ENCODE results near the gene SLCO3A1.

Gene SLCO3A1

DNA sequence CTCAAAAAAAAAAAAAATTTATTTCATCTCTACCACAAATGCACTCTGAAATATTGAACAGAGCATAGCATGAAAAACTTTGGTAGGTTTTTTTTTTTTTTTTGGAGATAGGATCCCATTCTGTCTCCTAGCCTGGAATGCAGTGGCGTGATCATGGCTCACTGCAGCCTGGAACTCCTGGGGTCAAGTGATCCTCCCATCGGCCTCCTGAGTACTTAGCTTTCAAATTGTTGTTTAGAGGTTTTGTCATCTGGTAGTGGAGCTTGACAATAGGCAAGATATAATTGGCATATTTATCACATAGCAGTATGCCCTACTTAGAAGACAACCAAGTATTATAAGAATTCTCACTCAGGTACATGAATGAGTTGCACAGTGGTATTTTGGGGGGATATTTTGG lies 306.0 kb downstream of the SLCO3A1 start:
- H3K9me3 ChIP-seq (ENCODE audit: control insufficient read depth in 1 of 2, low read length in 2 of 2): no peaks in the 10 kb centered on the region

DNA sequence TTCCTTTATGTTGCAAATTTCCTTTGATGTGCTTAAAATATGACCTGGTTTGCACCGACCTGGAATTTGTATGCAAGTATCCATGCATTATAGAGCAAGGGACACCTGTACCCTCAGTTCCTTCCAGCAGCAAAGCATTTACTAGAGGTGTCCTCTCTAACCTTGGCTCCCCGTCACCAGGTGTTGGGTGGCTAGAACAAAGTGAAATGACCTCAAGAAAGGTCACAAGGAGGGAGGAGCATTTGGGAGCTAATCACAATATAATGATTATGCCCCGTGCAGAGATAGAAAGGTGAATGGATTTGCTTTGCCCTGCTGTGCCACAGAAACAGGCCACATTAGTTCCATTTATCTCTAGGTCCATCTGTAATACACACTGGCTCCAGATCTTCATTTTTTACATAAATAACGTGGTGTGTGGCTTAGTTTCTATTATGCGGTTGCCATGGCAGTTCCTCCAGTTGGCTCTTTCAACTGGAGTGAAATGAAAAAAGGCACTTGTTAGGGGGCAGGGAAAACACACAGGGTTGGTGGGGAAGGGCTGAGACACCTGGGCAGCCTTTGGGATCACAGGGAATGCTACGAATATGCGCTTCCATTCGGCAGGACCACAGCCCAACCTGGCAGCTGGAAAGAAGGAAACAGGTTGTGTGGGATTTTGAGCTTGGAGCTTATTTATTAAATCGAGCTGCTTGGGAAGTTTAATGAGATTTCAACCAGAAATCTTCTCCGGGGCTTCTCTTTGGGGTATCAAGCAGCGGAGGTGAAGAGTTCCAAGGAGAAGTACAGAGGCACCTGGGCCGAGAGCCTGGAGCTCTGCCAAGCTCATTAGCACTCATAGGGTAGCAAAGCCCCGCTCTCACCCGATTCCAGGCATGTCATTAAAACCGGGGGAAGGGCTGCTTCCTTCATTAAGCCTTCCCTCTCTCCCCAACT lies 306.7 kb downstream of the SLCO3A1 start:
- H3K4me1 ChIP-seq (ENCODE audit: control insufficient read depth in 1 of 2, insufficient read depth in 2 of 2, low read length in 2 of 2): peaks cover 10 to 23% of the 10 kb centered on the region in 2 donors
- no peaks in the 10 kb centered on the region for H3K36me3 ChIP-seq (ENCODE audit: control insufficient read depth in 1 of 2, insufficient read depth in 2 of 2, low read length in 2 of 2)
- no peak overlapping the region for H3K9ac ChIP-seq (ENCODE audit: low read depth in 1 of 2, low read length in 2 of 2)
- no peaks in the 10 kb centered on the region for H3K9me3 ChIP-seq (ENCODE audit: control insufficient read depth in 1 of 2, low read length in 2 of 2)
- H3K27me3 ChIP-seq (ENCODE audit: control insufficient read depth in 1 of 2, insufficient read depth in 2 of 2, low read length in 2 of 2): no peaks in the 10 kb centered on the region
- no peak overlapping the region for H3K27ac ChIP-seq (ENCODE audit: low read depth, low read length)
- no peak overlapping the region for H3K4me3 ChIP-seq (ENCODE audit: low read depth in 1 of 2, low read length in 2 of 2)

More for the DNA sequence above, 306.0 kb downstream of the SLCO3A1 start:
- no peak overlapping the region for H3K4me3 ChIP-seq (ENCODE audit: low read depth in 1 of 2, low read length in 2 of 2)
- H3K27me3 ChIP-seq (ENCODE audit: control insufficient read depth in 1 of 2, insufficient read depth in 2 of 2, low read length in 2 of 2): no peaks in the 10 kb centered on the region
- H3K27ac ChIP-seq (ENCODE audit: low read depth, low read length): no peak overlapping the region
- no peak overlapping the region for H3K9ac ChIP-seq (ENCODE audit: low read depth in 1 of 2, low read length in 2 of 2)
- H3K36me3 ChIP-seq (ENCODE audit: control insufficient read depth in 1 of 2, insufficient read depth in 2 of 2, low read length in 2 of 2): peaks cover 0 to 2% of the 10 kb centered on the region in 2 donors
- peaks cover 3 to 16% of the 10 kb centered on the region in 2 donors for H3K4me1 ChIP-seq (ENCODE audit: control insufficient read depth in 1 of 2, insufficient read depth in 2 of 2, low read length in 2 of 2)

DNA sequence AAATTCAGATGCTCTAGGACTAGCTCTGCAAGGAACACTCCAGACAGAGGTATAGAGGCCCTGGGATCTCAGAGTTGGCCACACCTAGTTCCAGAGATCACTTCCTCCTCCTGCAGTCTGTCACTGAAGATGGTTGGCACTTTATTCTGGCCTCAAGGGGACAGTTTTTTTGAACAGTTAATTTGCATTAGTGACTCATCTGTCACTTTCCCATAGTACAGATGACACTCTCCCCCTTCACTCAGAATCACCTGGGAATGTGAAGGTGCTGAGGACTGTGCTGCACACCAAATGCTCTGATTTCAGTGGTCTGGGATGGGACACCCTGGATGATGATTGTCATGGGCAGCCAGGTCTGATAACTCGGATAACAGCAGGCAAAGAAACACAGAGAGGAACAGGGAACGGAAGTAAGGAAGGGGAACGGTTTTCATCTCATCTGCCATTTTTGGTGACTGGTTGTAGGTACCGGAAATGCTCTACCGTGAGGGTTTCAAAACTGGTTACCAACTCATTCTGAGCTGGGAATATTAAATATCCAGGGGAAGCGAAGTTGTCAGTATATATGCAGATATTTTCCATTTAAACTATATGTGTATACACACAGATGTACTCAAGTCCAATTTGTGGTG lies 307.6 kb downstream of the SLCO3A1 start:
- Histone ChIP-seq H3K9ac (ENCODE audit: low read depth in 1 of 2, low read length in 2 of 2) (no peak overlapping the region), H3K4me1 (ENCODE audit: control insufficient read depth in 1 of 2, insufficient read depth in 2 of 2, low read length in 2 of 2) (peaks cover 11 to 25% of the 10 kb centered on the region in 2 donors), H3K4me3 (ENCODE audit: low read depth in 1 of 2, low read length in 2 of 2) (no peak overlapping the region), H3K9me3 (ENCODE audit: control insufficient read depth in 1 of 2, low read length in 2 of 2) (no peaks in the 10 kb centered on the region), H3K27me3 (ENCODE audit: control insufficient read depth in 1 of 2, insufficient read depth in 2 of 2, low read length in 2 of 2) (no peaks in the 10 kb centered on the region), H3K27ac (ENCODE audit: low read depth, low read length) (no peak overlapping the region), H3K36me3 (ENCODE audit: control insufficient read depth in 1 of 2, insufficient read depth in 2 of 2, low read length in 2 of 2) (no peaks in the 10 kb centered on the region)

DNA sequence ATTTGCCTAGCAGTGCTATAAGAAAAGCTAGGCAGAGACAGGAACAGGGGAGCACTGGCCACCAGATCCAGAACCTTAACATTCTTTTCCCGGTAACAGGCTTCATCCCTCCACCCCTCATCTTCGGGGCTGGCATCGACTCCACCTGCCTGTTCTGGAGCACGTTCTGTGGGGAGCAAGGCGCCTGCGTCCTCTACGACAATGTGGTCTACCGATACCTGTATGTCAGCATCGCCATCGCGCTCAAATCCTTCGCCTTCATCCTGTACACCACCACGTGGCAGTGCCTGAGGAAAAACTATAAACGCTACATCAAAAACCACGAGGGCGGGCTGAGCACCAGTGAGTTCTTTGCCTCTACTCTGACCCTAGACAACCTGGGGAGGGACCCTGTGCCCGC lies 309.1 kb downstream of the SLCO3A1 start:
- no peak overlapping the region for H3K27ac ChIP-seq (ENCODE audit: low read depth, low read length)
- no peak overlapping the region for H3K4me3 ChIP-seq (ENCODE audit: low read depth in 1 of 2, low read length in 2 of 2)
- peaks cover 19 to 40% of the 10 kb centered on the region in 2 donors for H3K4me1 ChIP-seq (ENCODE audit: control insufficient read depth in 1 of 2, insufficient read depth in 2 of 2, low read length in 2 of 2)
- no peak overlapping the region for H3K9ac ChIP-seq (ENCODE audit: low read depth in 1 of 2, low read length in 2 of 2)
- no peaks in the 10 kb centered on the region for H3K27me3 ChIP-seq (ENCODE audit: control insufficient read depth in 1 of 2, insufficient read depth in 2 of 2, low read length in 2 of 2)
- no peaks in the 10 kb centered on the region for H3K36me3 ChIP-seq (ENCODE audit: control insufficient read depth in 1 of 2, insufficient read depth in 2 of 2, low read length in 2 of 2)
- no peaks in the 10 kb centered on the region for H3K9me3 ChIP-seq (ENCODE audit: control insufficient read depth in 1 of 2, low read length in 2 of 2)

DNA sequence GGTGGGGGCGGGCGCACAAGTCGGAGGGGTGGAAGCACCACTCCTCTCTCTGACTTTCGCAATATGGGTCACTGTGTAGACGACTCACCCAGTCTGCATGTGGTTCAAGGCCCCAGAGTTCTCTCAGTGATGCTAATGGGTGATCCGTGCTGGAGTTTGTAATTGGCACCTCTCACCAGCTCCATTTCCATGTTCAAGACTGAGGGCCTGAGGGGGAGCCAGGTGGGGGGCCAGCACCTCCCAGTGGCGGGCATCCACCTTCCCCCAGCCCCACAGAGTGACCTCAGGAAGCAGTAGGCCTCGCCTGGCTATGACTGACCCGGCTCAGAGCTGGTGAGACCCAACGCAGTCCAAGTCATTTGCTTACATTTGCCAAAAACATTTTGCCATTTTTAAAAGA lies 310.1 kb downstream of the SLCO3A1 start:
- Histone ChIP-seq H3K9me3 (ENCODE audit: control insufficient read depth in 1 of 2, low read length in 2 of 2) (no peaks in the 10 kb centered on the region), H3K4me1 (ENCODE audit: control insufficient read depth in 1 of 2, insufficient read depth in 2 of 2, low read length in 2 of 2) (peaks cover 19 to 37% of the 10 kb centered on the region in 2 donors), H3K27ac (ENCODE audit: low read depth, low read length) (no peak overlapping the region), H3K36me3 (ENCODE audit: control insufficient read depth in 1 of 2, insufficient read depth in 2 of 2, low read length in 2 of 2) (no peaks in the 10 kb centered on the region), H3K27me3 (ENCODE audit: control insufficient read depth in 1 of 2, insufficient read depth in 2 of 2, low read length in 2 of 2) (no peaks in the 10 kb centered on the region), H3K9ac (ENCODE audit: low read depth in 1 of 2, low read length in 2 of 2) (no peak overlapping the region), H3K4me3 (ENCODE audit: low read depth in 1 of 2, low read length in 2 of 2) (no peak overlapping the region)

DNA sequence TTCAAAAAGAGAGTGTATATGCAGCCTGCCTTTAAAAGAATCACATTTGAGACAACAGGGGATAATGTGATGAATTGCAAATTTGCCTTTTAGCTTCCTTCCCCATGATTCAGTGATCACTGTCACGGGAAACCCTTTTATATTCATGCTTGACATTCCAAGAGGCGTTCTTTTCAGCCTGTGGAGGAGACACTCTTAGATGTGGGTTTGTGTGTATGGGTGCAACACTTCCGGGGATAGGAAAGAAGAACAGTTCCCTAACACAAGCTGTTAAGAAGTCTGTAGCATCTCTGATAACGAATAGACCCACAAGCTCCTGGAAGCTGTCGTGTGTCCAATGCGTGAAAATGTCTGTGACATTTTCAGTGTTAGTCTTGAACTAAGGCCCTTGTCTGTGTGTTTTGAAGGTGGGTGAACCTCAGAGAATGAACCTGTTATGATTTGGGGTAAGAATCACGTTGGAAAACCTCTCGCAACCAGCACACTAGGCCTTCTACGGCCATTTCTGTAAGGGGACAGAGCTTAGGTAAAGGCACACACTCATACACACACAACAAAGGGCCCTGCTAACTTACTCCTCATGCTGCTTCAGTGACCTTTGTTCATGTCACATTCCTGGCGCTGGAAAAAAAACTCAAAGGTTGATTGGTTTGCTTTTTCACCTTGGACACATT lies 311.0 kb downstream of the SLCO3A1 start:
- H3K36me3 ChIP-seq (ENCODE audit: control insufficient read depth in 1 of 2, insufficient read depth in 2 of 2, low read length in 2 of 2): no peaks in the 10 kb centered on the region
- H3K27ac ChIP-seq (ENCODE audit: low read depth, low read length): no peak overlapping the region
- no peak overlapping the region for H3K9ac ChIP-seq (ENCODE audit: low read depth in 1 of 2, low read length in 2 of 2)
- no peak overlapping the region for H3K4me3 ChIP-seq (ENCODE audit: low read depth in 1 of 2, low read length in 2 of 2)
- H3K27me3 ChIP-seq (ENCODE audit: control insufficient read depth in 1 of 2, insufficient read depth in 2 of 2, low read length in 2 of 2): no peaks in the 10 kb centered on the region
- no peaks in the 10 kb centered on the region for H3K9me3 ChIP-seq (ENCODE audit: control insufficient read depth in 1 of 2, low read length in 2 of 2)
- peaks cover 19 to 34% of the 10 kb centered on the region in 2 donors for H3K4me1 ChIP-seq (ENCODE audit: control insufficient read depth in 1 of 2, insufficient read depth in 2 of 2, low read length in 2 of 2)

DNA sequence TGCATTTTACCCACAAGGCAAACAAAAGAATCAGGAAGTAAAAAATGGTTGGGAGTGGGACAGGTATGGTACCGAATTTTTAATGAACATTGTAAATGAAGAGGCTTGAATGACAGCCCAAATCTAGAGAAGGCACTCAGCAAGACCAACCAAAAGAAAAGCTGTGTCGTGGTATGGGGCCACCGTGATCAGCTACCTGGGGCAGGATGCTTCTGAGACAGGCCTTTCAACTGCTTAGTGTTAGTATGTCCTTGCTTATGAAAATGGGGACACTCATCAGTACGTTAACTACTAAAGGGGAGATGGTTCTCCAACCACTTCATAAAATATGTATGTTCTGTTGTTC lies 311.5 kb downstream of the SLCO3A1 start:
- no peak overlapping the region for H3K27ac ChIP-seq (ENCODE audit: low read depth, low read length)
- H3K4me1 ChIP-seq (ENCODE audit: control insufficient read depth in 1 of 2, insufficient read depth in 2 of 2, low read length in 2 of 2): peaks cover 19 to 34% of the 10 kb centered on the region in 2 donors
- H3K4me3 ChIP-seq (ENCODE audit: low read depth in 1 of 2, low read length in 2 of 2): no peak overlapping the region
- H3K9ac ChIP-seq (ENCODE audit: low read depth in 1 of 2, low read length in 2 of 2): no peak overlapping the region
- no peaks in the 10 kb centered on the region for H3K27me3 ChIP-seq (ENCODE audit: control insufficient read depth in 1 of 2, insufficient read depth in 2 of 2, low read length in 2 of 2)
- no peaks in the 10 kb centered on the region for H3K9me3 ChIP-seq (ENCODE audit: control insufficient read depth in 1 of 2, low read length in 2 of 2)
- H3K36me3 ChIP-seq (ENCODE audit: control insufficient read depth in 1 of 2, insufficient read depth in 2 of 2, low read length in 2 of 2): no peaks in the 10 kb centered on the region

DNA sequence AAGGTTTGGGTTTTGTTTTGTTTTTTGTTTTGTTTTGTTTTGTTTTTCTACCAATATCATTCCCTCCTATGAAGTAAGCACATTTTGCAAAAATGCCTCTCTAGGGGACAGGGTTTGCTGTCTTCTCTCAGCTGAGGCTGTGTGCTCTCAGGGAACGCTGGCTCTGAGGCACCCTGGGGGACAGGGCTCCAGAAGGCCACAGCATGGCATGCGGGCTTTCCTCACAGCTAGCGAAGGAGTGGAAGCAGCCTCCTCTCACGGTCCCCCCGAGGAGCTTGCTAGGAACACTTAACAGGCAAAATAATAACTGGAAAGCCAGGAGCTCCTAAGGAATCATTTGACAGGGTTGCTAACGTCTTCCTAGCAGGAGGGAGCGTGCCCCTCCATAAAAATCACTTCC lies 312.5 kb downstream of the SLCO3A1 start:
- Histone ChIP-seq H3K36me3 (ENCODE audit: control insufficient read depth in 1 of 2, insufficient read depth in 2 of 2, low read length in 2 of 2) (no peaks in the 10 kb centered on the region), H3K27me3 (ENCODE audit: control insufficient read depth in 1 of 2, insufficient read depth in 2 of 2, low read length in 2 of 2) (no peaks in the 10 kb centered on the region), H3K9ac (ENCODE audit: low read depth in 1 of 2, low read length in 2 of 2) (no peak overlapping the region), H3K4me1 (ENCODE audit: control insufficient read depth in 1 of 2, insufficient read depth in 2 of 2, low read length in 2 of 2) (peaks cover 19 to 31% of the 10 kb centered on the region in 2 donors), H3K4me3 (ENCODE audit: low read depth in 1 of 2, low read length in 2 of 2) (no peak overlapping the region), H3K27ac (ENCODE audit: low read depth, low read length) (no peak overlapping the region), H3K9me3 (ENCODE audit: control insufficient read depth in 1 of 2, low read length in 2 of 2) (no peaks in the 10 kb centered on the region)

DNA sequence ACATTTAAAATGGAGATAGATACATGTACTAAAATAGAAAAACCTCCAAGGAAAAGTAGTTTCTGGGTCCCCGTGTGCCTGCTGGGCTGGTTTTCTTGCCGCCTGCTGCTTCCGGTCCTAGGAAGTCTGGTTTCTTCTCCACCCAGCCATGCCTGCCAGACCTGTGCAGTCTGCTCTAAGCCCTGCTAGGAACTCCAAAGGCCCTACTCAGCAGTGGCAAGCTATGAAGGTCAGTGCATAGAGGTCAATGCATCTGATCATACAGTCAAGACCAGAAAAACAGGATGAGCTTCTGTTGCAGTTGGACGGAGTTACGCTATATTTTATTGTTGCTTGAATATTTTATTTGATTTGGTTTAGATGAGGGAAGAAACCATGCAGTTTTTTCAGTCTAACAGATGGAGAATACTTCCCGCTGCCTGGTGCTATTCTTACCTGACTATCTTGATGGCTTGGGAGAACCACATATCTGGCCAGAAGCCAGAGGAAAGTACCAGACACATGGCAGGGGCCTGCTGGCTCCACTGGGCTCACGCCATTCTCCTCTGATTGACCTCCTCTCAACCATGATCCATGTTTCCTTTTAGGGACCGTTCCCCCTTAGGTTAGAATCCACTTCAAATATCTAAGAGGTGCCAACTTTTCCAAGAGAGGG lies 313.4 kb downstream of the SLCO3A1 start:
- no peaks in the 10 kb centered on the region for H3K9me3 ChIP-seq (ENCODE audit: control insufficient read depth in 1 of 2, low read length in 2 of 2)
- no peaks in the 10 kb centered on the region for H3K36me3 ChIP-seq (ENCODE audit: control insufficient read depth in 1 of 2, insufficient read depth in 2 of 2, low read length in 2 of 2)
- H3K4me1 ChIP-seq (ENCODE audit: control insufficient read depth in 1 of 2, insufficient read depth in 2 of 2, low read length in 2 of 2): peaks cover 19 to 28% of the 10 kb centered on the region in 2 donors
- H3K27me3 ChIP-seq (ENCODE audit: control insufficient read depth in 1 of 2, insufficient read depth in 2 of 2, low read length in 2 of 2): no peaks in the 10 kb centered on the region
- no peak overlapping the region for H3K27ac ChIP-seq (ENCODE audit: low read depth, low read length)
- H3K9ac ChIP-seq (ENCODE audit: low read depth in 1 of 2, low read length in 2 of 2): no peak overlapping the region
- H3K4me3 ChIP-seq (ENCODE audit: low read depth in 1 of 2, low read length in 2 of 2): no peak overlapping the region
